ENCODE measurements around the gene SNN.

GRCh38 chr16:11670171-11671131 is 2.2 kb downstream of the SNN start:
- no peak for TF ChIP-seq RAD21 (IDR thresholded peaks at IDR 0.05 in 1 of 2, conservative IDR thresholded peaks at IDR 0.05 in 1 of 2; ENCODE audit: low read depth in 2 of 2, low read length in 2 of 2)
- no peak for TF ChIP-seq HDAC2 (IDR thresholded peaks at IDR 0.05; ENCODE audit: borderline replicate concordance in 1 of 2, low read depth in 2 of 2, low read length in 2 of 2)
- TF ChIP-seq TCF12 (IDR thresholded peaks at IDR 0.05; ENCODE audit: low read depth, low read length) = no peak
- TF ChIP-seq EZH2 (IDR thresholded peaks at IDR 0.05; ENCODE audit: low read depth, low read length, severe bottlenecking) = no peak
- TF ChIP-seq CTCF (IDR thresholded peaks at IDR 0.05; ENCODE audit: control extremely low read depth in 1 of 3, insufficient read depth in 1 of 3, low read depth in 1 of 3, low read length in 3 of 3) = no peak
